Brain microvascular endothelial cell (primary cell): ENCODE measurements around the gene C3orf20.

Source experiments
- DNase-seq: peaks from one replicate; pipeline ENCODE4 v3.0.0-alpha.2; 2020
- H3K27ac ChIP-seq: fragments of 250-450 bp; sonication (Bioruptor Pico); 2 replicates; pipeline ENCODE4 v1.5.1; 2020; ENCODE audit warnings: mild to moderate bottlenecking, moderate library complexity
- H3K27me3 ChIP-seq: fragments of 250-450 bp; sonication (Bioruptor Pico); replicated peaks from 2 replicates; pipeline ENCODE4 v1.5.1; 2020; ENCODE audit warnings: mild to moderate bottlenecking
- H3K36me3 ChIP-seq: fragments of 250-450 bp; sonication (Bioruptor Pico); replicated peaks from 2 replicates; pipeline ENCODE4 v1.5.1; 2020; ENCODE audit warnings: mild to moderate bottlenecking
- H3K4me3 ChIP-seq: 2 replicates; pipeline ENCODE4 v1.5.1; 2011; ENCODE audit warnings: low read depth, mild to moderate bottlenecking, control low read depth, low read length, moderate library complexity
- in situ Hi-C: cut with HindIII; loops from 2 replicates; pipeline ENCODE4 v1.10.0; 2017; ENCODE audit warnings: low sequenced_read_pairs, low pct_ligation_motif_present
- TF ChIP-seq, protein P1 (sequence below): IDR thresholded peaks from 2 replicates; pipeline ENCODE4 v1.5.1; 2011; ENCODE audit warnings: low read depth, mild to moderate bottlenecking, moderate library complexity, low read length, control low read depth, inconsistent platforms; ENCODE audit errors: missing control alignments

The C3orf20 gene

GRCh38 chr3:14784087-14784681 is 109.2 kb downstream of the C3orf20 start:
- Histone ChIP-seq H3K4me3 (no peak overlapping the region), H3K27ac (no peak overlapping the region), H3K36me3 (no peaks in the 10 kb centered on the region), H3K27me3 (no peaks in the 10 kb centered on the region)
- in situ Hi-C loops, result no loop called here
- no peak for DNase-seq
- TF ChIP-seq, protein P1, sequence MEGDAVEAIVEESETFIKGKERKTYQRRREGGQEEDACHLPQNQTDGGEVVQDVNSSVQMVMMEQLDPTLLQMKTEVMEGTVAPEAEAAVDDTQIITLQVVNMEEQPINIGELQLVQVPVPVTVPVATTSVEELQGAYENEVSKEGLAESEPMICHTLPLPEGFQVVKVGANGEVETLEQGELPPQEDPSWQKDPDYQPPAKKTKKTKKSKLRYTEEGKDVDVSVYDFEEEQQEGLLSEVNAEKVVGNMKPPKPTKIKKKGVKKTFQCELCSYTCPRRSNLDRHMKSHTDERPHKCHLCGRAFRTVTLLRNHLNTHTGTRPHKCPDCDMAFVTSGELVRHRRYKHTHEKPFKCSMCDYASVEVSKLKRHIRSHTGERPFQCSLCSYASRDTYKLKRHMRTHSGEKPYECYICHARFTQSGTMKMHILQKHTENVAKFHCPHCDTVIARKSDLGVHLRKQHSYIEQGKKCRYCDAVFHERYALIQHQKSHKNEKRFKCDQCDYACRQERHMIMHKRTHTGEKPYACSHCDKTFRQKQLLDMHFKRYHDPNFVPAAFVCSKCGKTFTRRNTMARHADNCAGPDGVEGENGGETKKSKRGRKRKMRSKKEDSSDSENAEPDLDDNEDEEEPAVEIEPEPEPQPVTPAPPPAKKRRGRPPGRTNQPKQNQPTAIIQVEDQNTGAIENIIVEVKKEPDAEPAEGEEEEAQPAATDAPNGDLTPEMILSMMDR, result no peak

DNA sequence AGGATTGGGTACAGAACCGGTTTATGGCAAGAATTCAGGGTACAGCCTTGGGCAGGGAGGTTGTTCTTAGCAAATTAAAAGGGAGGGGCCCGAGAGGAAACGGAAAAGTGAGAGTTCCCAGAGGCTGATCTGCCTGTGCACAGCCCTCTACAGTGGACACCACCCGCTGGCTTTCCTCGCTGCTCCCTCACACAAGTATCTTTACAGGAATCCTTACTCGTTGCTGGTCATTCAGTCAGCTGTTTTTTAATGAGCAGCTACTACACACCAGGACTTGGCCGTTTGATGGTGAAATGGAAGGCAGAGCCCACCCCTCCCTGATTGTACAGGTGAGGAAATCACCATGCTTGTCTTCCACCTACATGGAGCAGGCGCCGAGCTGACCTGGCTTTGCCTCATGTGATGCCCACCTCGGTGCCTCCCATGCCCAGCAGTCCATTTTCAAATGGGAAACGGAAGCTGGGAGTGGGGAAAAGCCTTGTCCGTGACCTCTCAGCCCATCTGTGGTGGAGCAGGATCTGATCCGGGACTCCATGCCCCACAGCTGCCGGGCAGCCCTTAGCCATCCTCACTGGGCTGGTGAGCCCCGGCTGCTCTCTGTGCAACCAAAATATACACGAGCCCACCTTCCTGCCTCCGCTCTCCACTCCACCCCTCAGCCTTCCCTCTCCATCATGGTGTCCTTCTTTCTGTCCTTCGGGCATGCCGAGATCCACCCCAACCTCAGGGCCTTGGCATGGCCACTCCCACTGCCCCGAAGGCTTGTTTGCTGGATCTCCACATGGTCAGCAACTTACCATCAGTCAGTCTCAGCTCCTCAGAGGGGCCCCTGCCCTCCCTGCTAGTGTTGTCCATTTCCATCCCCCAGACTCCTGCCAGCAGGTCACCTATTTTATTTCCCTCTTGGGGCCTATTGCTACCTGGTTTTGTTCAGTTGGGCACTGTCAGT is 110.5 kb downstream of the C3orf20 start:
- no peak for DNase-seq
- H3K4me3 ChIP-seq, result no peak overlapping the region
- TF ChIP-seq, protein P1, result no peak
- H3K27ac ChIP-seq, result no peak overlapping the region
- in situ Hi-C loops, result no loop called here
- no peaks in the 10 kb centered on the region for H3K27me3 ChIP-seq
- no peaks in the 10 kb centered on the region for H3K36me3 ChIP-seq

DNA sequence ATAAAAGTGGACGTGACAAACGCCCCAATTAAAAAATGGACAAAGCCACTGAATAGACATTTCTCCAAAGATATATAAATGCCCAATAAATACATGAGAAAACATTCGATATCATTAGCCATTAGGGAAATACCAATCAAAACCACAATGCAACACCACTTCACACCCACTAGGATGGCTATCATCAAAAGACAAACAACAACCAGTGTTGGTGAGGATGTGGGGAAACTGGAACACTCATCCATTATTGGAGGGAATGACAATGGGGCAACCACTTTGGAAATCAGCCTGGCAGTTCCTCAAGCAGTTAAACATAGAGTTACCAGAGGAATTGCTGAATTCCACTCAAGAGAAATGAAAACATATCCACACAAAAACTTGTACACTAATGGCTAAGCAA is 111.4 kb downstream of the C3orf20 start:
- TF ChIP-seq, protein P1, result no peak
- H3K4me3 ChIP-seq, result no peak overlapping the region
- H3K27me3 ChIP-seq, result no peaks in the 10 kb centered on the region
- H3K27ac ChIP-seq, result no peak overlapping the region
- in situ Hi-C loops, result no loop called here
- DNase-seq, result no peak
- no peaks in the 10 kb centered on the region for H3K36me3 ChIP-seq

GRCh38 chr3:14787630-14788029 is 112.7 kb downstream of the C3orf20 start:
- in situ Hi-C loops, result no loop called here
- no peak for DNase-seq
- Histone ChIP-seq H3K36me3 (no peaks in the 10 kb centered on the region), H3K27ac (no peak overlapping the region), H3K27me3 (no peaks in the 10 kb centered on the region), H3K4me3 (no peak overlapping the region)
- TF ChIP-seq, protein P1, result no peak

DNA sequence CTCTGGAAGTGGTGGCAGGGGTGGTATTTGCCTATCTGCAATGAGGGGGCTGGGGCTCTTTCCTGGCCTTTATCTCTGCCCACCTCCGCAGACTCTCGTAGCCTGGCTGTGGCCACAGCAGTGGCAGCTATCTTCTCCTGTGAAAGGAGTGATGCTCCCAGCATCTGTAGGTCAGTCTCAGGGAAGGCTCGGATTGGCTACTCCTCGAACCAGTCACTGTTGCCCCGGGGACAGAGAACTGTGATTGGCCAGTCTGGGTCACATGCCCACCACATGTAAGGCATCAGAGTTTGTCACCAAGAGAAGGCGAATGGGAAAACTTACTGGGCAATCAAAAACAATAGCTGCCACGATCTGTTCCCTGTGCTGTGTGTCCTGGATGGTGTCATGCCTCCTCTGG is 113.7 kb downstream of the C3orf20 start:
- TF ChIP-seq, protein P1, result no peak
- DNase-seq, result no peak
- Histone ChIP-seq H3K4me3 (no peak overlapping the region), H3K27ac (no peak overlapping the region), H3K36me3 (no peaks in the 10 kb centered on the region), H3K27me3 (no peaks in the 10 kb centered on the region)
- in situ Hi-C loops, result no loop called here

DNA sequence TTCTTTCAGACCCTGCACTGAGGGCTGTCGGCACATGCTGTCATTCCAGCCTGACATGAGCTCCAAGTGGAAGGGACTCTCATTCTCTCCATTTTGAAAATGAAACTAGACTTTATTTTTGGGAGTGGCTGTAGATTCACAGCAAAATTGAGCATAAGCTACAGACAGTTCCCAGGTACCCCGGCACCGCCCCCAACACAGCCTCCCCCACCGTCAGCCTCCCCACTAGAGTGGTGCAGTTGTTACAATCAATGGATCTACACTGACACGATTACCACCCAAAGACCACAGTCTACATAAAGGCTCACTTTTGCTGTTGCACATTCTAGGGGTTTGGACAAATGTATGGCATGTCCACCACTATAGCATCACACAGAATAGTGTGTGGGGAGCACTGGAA is 114.3 kb downstream of the C3orf20 start:
- TF ChIP-seq, protein P1, result no peak
- H3K27ac ChIP-seq, result no peak overlapping the region
- no peak overlapping the region for H3K4me3 ChIP-seq
- H3K36me3 ChIP-seq, result no peaks in the 10 kb centered on the region
- DNase-seq, result no peak
- H3K27me3 ChIP-seq, result no peaks in the 10 kb centered on the region
- in situ Hi-C loops, result no loop called here
